K562 (cell line): ENCODE measurements around the gene RHOV. TPM values are rescaled to one million over a fixed set of nuclear protein-coding genes. Genes with fewer than 3 reads are reported as not detected.
"Not testable (repeated sequence)": the region's sequence is repeated elsewhere in the genome, so short reads cannot be mapped to it uniquely, and the experiment has no call there.

Experiments used
- ATAC-seq: fragments of 200-7000 bp; cut with Tn5 transposase; 3 replicates; pipeline ENCODE4 v1.9.1; 2020; ENCODE audit warnings: moderate library complexity
- BruUV-seq: library from RNA; stranded (reverse); fragments of 400-500 nt; replicated peaks from 2 replicates; lab custom pipeline; 2021; lab: Mats Ljungman, UMichigan
- CTCF ChIA-PET: fragments of 300-600 bp; formaldehyde crosslinking; extraction: SDS; loops from one replicate; lab custom pipeline; 2021; ENCODE audit warnings: low intra/inter-chr PET ratio; lab: Yijun Ruan, JAX
- POLR2A ChIA-PET: fragments of 300-600, 350-650 bp; sonication (Branson Sonifier 250); formaldehyde crosslinking; extraction: SDS; loops from one replicate; lab custom pipeline; 2021; ENCODE audit warnings: antibody characterized with exemption, inconsistent platforms; lab: Yijun Ruan, JAX
- DNase-seq, 4 experiments: peaks; one replicate each; pipeline versions ENCODE4 v3.0.0 to v3.0.0-alpha.2; 2011 to 2018; ENCODE audit warnings: low spot score in 3 of 4, mixed read lengths in 3 of 4; ENCODE audit errors: extremely low read depth in 1 of 4
- FAIRE-seq: peaks from 2 replicates; lab custom pipeline; 2011; peaks lifted over from hg19 to GRCh38; lab: Jason Lieb, UNC
- H2AFZ ChIP-seq: 2 replicates; pipeline ENCODE4 v1.6.0; 2011; ENCODE audit warnings: low read depth, low read length, control low read depth, inconsistent platforms
- H3K27ac ChIP-seq: fragments of 200-600 bp; 3 replicates; pipeline ENCODE4 v1.8.0; 2011; ENCODE audit warnings: low read depth, mild to moderate bottlenecking, control low read depth, inconsistent platforms, low read length, moderate library complexity, mixed read lengths; ENCODE audit errors: extremely low read depth
- H3K27me3 ChIP-seq, 2 experiments: fragments of 300-600 bp in 1 of 2; 2 replicates in 1 of 2; 3 replicates in 1 of 2; pipeline versions ENCODE4 v1.6.0 to v1.8.0; 2011; ENCODE audit warnings: inconsistent platforms in 2 of 2, low read length in 2 of 2, mild to moderate bottlenecking in 1 of 2, mixed read lengths in 1 of 2, moderate library complexity in 1 of 2; ENCODE audit not compliant: control insufficient read depth in 2 of 2, insufficient read depth in 2 of 2
- H3K36me3 ChIP-seq: fragments of 300-600 bp; 3 replicates; pipeline ENCODE4 v1.8.0; 2011; ENCODE audit warnings: mild to moderate bottlenecking, low read length, inconsistent platforms; ENCODE audit not compliant: control insufficient read depth, insufficient read depth
- H3K4me1 ChIP-seq, 2 experiments: fragments of 200-600 bp in 1 of 2; replicated peaks in 1 of 2; 2 replicates in 1 of 2; 3 replicates in 1 of 2; pipeline versions ENCODE4 v1.5.1 to v1.8.0; 2011; ENCODE audit warnings: inconsistent platforms in 2 of 2, low read length in 2 of 2, mild to moderate bottlenecking in 1 of 2, mixed read lengths in 1 of 2, moderate library complexity in 1 of 2; ENCODE audit not compliant: control insufficient read depth in 2 of 2, insufficient read depth in 2 of 2
- H3K4me2 ChIP-seq: 2 replicates; pipeline ENCODE4 v1.6.1; 2011; ENCODE audit warnings: low read length, control low read depth, inconsistent platforms, mixed read lengths; ENCODE audit not compliant: insufficient read depth
- H3K4me3 ChIP-seq: fragments of 200-600 bp; sonication (generic), shearing (Covaris generic); 2 replicates; pipeline ENCODE4 v1.5.1; 2016; ENCODE audit warnings: control low read depth, inconsistent platforms
- H3K79me2 ChIP-seq: fragments of 200-600 bp; 3 replicates; pipeline ENCODE4 v1.8.0; 2011; ENCODE audit warnings: low read length, inconsistent platforms; ENCODE audit not compliant: control insufficient read depth, insufficient read depth
- H3K9ac ChIP-seq, 2 experiments: 2 replicates each; pipeline versions ENCODE4 v1.6.0 to v1.6.1; 2011; ENCODE audit warnings: low read depth in 2 of 2, low read length in 2 of 2, control low read depth in 1 of 2, inconsistent platforms in 1 of 2, mild to moderate bottlenecking in 1 of 2, mixed read lengths in 1 of 2; ENCODE audit not compliant: insufficient read depth in 1 of 2
- H3K9me1 ChIP-seq: one replicate; pipeline ENCODE4 v1.6.0; 2011; ENCODE audit warnings: inconsistent platforms, mild to moderate bottlenecking, low read length, moderate library complexity; ENCODE audit not compliant: control insufficient read depth, insufficient read depth
- H3K9me3 ChIP-seq: replicated peaks from 2 replicates; pipeline ENCODE4 v1.5.1; 2011; ENCODE audit warnings: low read depth, low read length, inconsistent platforms; ENCODE audit not compliant: control insufficient read depth, insufficient read depth
- H4K20me1 ChIP-seq: replicated peaks from 2 replicates; pipeline ENCODE4 v1.6.1; 2011; ENCODE audit warnings: low read length, inconsistent platforms, mixed read lengths; ENCODE audit not compliant: control insufficient read depth, insufficient read depth
- BCOR ChIP-seq: fragments of 450-650 bp; IDR thresholded peaks from 2 replicates; pipeline ENCODE4 v1.6.1; 2016
- ZNF384 ChIP-seq: IDR thresholded peaks from 2 replicates; pipeline ENCODE4 v1.6.1; 2012; ENCODE audit warnings: low read depth, low read length, improper control_type of control experiment
- WGBS: fragments of 100-300 bp; shearing (Covaris generic); methylation state at CpG from one replicate; pipeline ENCODE4 v1.1.6; 2016; ENCODE audit warnings: low coverage, mixed read lengths; ENCODE audit not compliant: insufficient coverage; ENCODE audit errors: missing lambda C conversion rate; 5-methylcytosine and 5-hydroxymethylcytosine counted together
- in situ Hi-C: fragments of 300-500 bp; cut with MboI; formaldehyde crosslinking; loops from 4 replicates; pipeline ENCODE4 v1.15.0; 2018; ENCODE audit warnings: inconsistent platforms, mixed read lengths
- intact Hi-C: fragments of 100-400 bp; cut with micrococcal nuclease; formaldehyde crosslinking; loops from 2 replicates; pipeline ENCODE4 v1.14.2; 2022
- polyA plus RNA-seq, 8 experiments: library from polyadenylated mRNA; depleted of rRNA in 4 of 8; stranded (reverse) in 5 of 8; unstranded in 3 of 8; fragments of >200 nt; fragmentation: Nextera tagmentation in 2 of 8; fragmentation: Illumina TruSeq in 1 of 8; extraction: Ambion mirVana in 2 of 8; extraction: Trizol in 1 of 8; gene quantifications; 2 replicates each; pipeline versions ENCODE4 v1.2.1 to v1.2.3, GENCODE V29; 2011 to 2014; ENCODE audit warnings: inconsistent platforms in 1 of 8, missing spikeins in 1 of 8
- total RNA-seq, 7 experiments: library from RNA; depleted of rRNA in 6 of 7; stranded (reverse); fragments of >200 nt in 6 of 7; fragmentation: Illumina TruSeq in 2 of 7; extraction: Trizol in 2 of 7; gene quantifications; 2 replicates each; pipeline versions ENCODE4 v1.2.1 to v1.2.3, GENCODE V29; 2011 to 2021; ENCODE audit warnings: low replicate concordance in 1 of 7

RHOV gene
- total and polyA plus RNA-seq, 9 of the 15 experiments (the other 6 are each of a cell fraction or from before 2014, with no cell fraction given): 0.08 to 2.0 (median 1.1) TPM

DNA sequence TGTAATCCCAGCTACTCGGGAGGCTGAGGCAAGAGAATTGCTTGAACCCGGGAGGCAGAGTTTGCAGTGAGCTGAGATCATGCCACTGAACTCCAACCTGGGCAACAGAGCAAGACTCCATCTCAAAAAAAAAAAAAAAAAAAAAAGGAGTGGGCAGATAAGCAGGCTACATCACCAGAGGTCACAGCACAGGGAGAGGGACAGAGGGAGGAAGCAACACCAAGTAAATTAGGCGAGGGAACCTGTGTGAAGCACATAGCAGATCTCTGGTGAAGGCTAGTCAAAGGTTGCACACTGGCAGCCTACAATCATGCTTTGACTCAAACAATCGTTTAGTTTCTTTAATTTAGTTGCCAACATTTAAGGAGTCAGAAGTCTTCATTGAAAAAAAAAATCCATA, 12.9 kb downstream of the RHOV start:
- H3K79me2 ChIP-seq, H3K36me3 ChIP-seq, H3K9me1 ChIP-seq, BruUV-seq, H3K4me2 ChIP-seq, intact Hi-C loops, H3K27me3 ChIP-seq, H3K9me3 ChIP-seq, H4K20me1 ChIP-seq, in situ Hi-C loops, H3K4me3 ChIP-seq, H3K27ac ChIP-seq: not testable (repeated sequence)
- ChIA-PET POLR2A (interaction anchor here (1.0 to 8.2 kb wide), 3 partner anchors 11 to 302 kb away, joined by 3 to 72 read pairs (median 3); partner anchors contain the start of gene RHOV), CTCF (interaction anchor here (6.2 kb wide), 1 partner anchor 32 kb away, joined by 75 read pairs; the partner anchor contains the start of gene VPS18)
- TF ChIP-seq ZNF384: peak; percentile 84
- peak; percentile 46; the same call in 1 of the 2 replicates for TF ChIP-seq BCOR
- Histone ChIP-seq H3K4me1 (peaks cover 21 to 23% of the 10 kb centered on the region in 2 experiments; a peak in 3 of 5 replicates), H2AFZ (peak overlapping the region; percentile 85), H3K9ac (peak overlapping the region in 1 of 2 experiments; percentile 26; a peak in 1 of 4 replicates)
- peak; percentile 11; the same call in 1 of the 3 replicates for ATAC-seq
- 14% methylated on average over 3 of the region's 4 CpGs for WGBS
- FAIRE-seq: peak; percentile 44
- DNase-seq: peak in 1 of 4 experiments; percentile 46

DNA sequence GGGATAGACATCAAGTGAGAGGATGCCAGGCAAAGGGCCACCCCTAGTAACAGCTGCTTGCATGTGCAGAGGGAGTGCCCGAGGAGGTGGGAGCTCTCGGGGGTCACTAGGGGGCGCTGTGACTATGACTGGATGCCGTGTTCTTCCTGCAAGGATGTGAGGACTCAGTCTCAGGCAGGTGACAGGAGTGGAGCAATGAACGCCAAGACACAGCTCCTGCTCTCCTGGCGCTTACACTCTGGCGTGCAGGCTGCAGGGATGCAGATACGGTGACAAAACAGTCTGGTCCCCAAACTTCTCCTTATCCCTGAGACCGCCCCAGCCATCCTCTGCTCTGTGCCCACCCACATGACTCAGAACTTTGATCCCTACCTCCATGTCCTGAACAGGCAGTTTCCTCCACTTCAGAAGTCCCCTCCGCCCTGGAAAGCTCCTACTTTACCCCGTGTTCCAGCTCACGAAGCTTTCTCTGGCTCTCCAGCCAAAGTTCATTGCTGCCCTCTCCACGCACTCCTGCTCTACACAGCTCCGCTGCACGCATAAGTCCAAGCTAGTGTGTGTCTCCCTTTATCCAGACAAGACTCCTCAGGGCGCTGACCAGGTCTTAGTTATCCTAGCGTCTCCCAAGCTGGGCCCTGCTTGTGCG, 14.7 kb downstream of the RHOV start:
- Histone ChIP-seq H3K9me1 (no peaks in the 10 kb centered on the region), H3K4me2 (0 out of 2 replicates have a peak overlapping the region, but pooled peaks have one; percentile 7), H4K20me1 (no peaks in the 10 kb centered on the region), H3K9me3 (no peaks in the 10 kb centered on the region), H3K27me3 (no peaks in the 10 kb centered on the region; a peak in 1 of 5 replicates), H3K4me1 (peaks cover 21 to 25% of the 10 kb centered on the region in 2 experiments; a peak in 4 of 5 replicates), H3K36me3 (no peaks in the 10 kb centered on the region), H2AFZ (peak overlapping the region; percentile 95), H3K79me2 (no peaks in the 10 kb centered on the region), H3K4me3 (no peak overlapping the region), H3K9ac (no peak overlapping the region), H3K27ac (no peak overlapping the region)
- DNase-seq (peak; percentile 82 to 90 (median 84)), FAIRE-seq (peak; percentile 89), ATAC-seq (peak; percentile 87)
- in situ Hi-C loops (loop anchor here (5.0 kb wide), 1 partner anchor 33 kb away; the partner anchor contains the start of gene VPS18), intact Hi-C loops (loop anchor here (5.0 to 10.0 kb wide), 2 partner anchors 72 to 185 kb away; no protein-coding TSS in a partner anchor)
- ChIA-PET CTCF (interaction anchor here (0.5 to 6.2 kb wide), 3 partner anchors 19 to 470 kb away, joined by 3 to 75 read pairs (median 4); partner anchors contain the start of gene VPS18), POLR2A (interaction anchor here (1.0 to 8.2 kb wide), 5 partner anchors 13 to 292 kb away, joined by 3 to 72 read pairs (median 7); partner anchors contain the start of genes RHOV and VPS18)
- WGBS: 33% methylated on average over 18 of the region's 18 CpGs
- BruUV-seq: no TSS peak
